Tibial nerve (tissue), 3 donors: ENCODE results near the gene MAGI1.

Source experiments
- CTCF ChIP-seq, 5 experiments: fragments of 200-600 bp in 3 of 5; fragments of 450-650 bp in 2 of 5; sonication (generic) in 3 of 5; IDR thresholded peaks; one replicate each; pipeline ENCODE4 v1.5.1; 2016 to 2019; ENCODE audit warnings: antibody characterized with exemption in 5 of 5, mild to moderate bottlenecking in 3 of 5, moderate library complexity in 2 of 5
- POLR2A ChIP-seq, 2 donors: fragments of 450-650 bp; IDR thresholded peaks; one replicate each; pipeline ENCODE4 v1.6.1; 2017; ENCODE audit warnings: antibody characterized with exemption in 2 of 2, mild to moderate bottlenecking in 2 of 2, moderate library complexity in 2 of 2

GRCh38 chr3:65538101-65538500, 500.6 kb downstream of the MAGI1 start:
- TF ChIP-seq CTCF (IDR thresholded peaks at IDR 0.05) = no peak
- no peak for TF ChIP-seq POLR2A (IDR thresholded peaks at IDR 0.05)
